ENCODE data around the gene CDC37.

DNA sequence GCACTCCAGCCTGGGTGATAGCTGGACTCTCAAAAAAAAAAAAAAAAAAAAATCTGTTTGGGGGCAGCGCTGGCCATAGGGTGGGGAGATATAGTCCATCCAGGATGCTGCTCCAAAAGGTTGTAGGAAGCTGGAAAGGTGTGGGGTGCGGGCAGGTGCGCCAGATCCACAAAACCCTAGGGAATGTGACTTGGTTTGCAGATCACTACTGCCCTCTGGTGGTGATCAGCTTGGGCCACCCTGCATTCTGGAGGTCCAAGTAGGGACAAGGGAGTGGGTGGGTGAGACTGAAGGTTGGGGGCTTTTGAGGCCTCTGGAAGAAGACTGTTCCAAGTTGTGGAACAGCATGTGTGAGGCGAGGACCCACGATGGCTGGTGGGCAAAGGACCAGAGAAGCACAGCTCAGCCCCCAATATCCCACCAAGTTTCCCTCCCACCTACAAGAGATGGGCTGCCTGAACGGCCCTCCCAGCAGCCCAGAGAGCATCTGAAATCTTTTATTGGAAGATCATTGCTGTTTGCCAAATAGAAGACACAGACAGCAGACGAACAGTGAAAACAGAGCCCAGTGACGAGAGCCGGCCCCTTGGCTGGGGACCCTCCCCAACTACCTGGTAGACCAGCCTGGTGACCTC, 12.6 kb downstream of the CDC37 start:
- TF ChIP-seq, protein P1, sequence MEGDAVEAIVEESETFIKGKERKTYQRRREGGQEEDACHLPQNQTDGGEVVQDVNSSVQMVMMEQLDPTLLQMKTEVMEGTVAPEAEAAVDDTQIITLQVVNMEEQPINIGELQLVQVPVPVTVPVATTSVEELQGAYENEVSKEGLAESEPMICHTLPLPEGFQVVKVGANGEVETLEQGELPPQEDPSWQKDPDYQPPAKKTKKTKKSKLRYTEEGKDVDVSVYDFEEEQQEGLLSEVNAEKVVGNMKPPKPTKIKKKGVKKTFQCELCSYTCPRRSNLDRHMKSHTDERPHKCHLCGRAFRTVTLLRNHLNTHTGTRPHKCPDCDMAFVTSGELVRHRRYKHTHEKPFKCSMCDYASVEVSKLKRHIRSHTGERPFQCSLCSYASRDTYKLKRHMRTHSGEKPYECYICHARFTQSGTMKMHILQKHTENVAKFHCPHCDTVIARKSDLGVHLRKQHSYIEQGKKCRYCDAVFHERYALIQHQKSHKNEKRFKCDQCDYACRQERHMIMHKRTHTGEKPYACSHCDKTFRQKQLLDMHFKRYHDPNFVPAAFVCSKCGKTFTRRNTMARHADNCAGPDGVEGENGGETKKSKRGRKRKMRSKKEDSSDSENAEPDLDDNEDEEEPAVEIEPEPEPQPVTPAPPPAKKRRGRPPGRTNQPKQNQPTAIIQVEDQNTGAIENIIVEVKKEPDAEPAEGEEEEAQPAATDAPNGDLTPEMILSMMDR (conservative IDR thresholded peaks at IDR 0.05; ENCODE audit: low read depth in 2 of 2): peak; percentile 91 to 93
- TF ChIP-seq EZH2 (IDR thresholded peaks at IDR 0.05; ENCODE audit: low read depth, unreplicated experiment): no peak
- no peak for TF ChIP-seq POLR2AphosphoS5 (IDR thresholded peaks at IDR 0.05; ENCODE audit: low read depth)
- no peak for TF ChIP-seq CREB1 (CRISPR knock-in tag; IDR thresholded peaks at IDR 0.05; ENCODE audit: low read depth)
- TF ChIP-seq, protein P2, sequence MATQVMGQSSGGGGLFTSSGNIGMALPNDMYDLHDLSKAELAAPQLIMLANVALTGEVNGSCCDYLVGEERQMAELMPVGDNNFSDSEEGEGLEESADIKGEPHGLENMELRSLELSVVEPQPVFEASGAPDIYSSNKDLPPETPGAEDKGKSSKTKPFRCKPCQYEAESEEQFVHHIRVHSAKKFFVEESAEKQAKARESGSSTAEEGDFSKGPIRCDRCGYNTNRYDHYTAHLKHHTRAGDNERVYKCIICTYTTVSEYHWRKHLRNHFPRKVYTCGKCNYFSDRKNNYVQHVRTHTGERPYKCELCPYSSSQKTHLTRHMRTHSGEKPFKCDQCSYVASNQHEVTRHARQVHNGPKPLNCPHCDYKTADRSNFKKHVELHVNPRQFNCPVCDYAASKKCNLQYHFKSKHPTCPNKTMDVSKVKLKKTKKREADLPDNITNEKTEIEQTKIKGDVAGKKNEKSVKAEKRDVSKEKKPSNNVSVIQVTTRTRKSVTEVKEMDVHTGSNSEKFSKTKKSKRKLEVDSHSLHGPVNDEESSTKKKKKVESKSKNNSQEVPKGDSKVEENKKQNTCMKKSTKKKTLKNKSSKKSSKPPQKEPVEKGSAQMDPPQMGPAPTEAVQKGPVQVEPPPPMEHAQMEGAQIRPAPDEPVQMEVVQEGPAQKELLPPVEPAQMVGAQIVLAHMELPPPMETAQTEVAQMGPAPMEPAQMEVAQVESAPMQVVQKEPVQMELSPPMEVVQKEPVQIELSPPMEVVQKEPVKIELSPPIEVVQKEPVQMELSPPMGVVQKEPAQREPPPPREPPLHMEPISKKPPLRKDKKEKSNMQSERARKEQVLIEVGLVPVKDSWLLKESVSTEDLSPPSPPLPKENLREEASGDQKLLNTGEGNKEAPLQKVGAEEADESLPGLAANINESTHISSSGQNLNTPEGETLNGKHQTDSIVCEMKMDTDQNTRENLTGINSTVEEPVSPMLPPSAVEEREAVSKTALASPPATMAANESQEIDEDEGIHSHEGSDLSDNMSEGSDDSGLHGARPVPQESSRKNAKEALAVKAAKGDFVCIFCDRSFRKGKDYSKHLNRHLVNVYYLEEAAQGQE (IDR thresholded peaks at IDR 0.05; ENCODE audit: unreplicated experiment): no peak
- TF ChIP-seq EZH2phosphoT487 (IDR thresholded peaks at IDR 0.05; ENCODE audit: unreplicated experiment): no peak
- no peak for TF ChIP-seq ZNF114 (CRISPR knock-in tag; IDR thresholded peaks at IDR 0.05)
- no peak for TF ChIP-seq STAT1 (IDR thresholded peaks at IDR 0.05; ENCODE audit: unreplicated experiment)
- TF ChIP-seq JUNB (IDR thresholded peaks at IDR 0.05; ENCODE audit: unreplicated experiment): no peak
- TF ChIP-seq, protein P3, sequence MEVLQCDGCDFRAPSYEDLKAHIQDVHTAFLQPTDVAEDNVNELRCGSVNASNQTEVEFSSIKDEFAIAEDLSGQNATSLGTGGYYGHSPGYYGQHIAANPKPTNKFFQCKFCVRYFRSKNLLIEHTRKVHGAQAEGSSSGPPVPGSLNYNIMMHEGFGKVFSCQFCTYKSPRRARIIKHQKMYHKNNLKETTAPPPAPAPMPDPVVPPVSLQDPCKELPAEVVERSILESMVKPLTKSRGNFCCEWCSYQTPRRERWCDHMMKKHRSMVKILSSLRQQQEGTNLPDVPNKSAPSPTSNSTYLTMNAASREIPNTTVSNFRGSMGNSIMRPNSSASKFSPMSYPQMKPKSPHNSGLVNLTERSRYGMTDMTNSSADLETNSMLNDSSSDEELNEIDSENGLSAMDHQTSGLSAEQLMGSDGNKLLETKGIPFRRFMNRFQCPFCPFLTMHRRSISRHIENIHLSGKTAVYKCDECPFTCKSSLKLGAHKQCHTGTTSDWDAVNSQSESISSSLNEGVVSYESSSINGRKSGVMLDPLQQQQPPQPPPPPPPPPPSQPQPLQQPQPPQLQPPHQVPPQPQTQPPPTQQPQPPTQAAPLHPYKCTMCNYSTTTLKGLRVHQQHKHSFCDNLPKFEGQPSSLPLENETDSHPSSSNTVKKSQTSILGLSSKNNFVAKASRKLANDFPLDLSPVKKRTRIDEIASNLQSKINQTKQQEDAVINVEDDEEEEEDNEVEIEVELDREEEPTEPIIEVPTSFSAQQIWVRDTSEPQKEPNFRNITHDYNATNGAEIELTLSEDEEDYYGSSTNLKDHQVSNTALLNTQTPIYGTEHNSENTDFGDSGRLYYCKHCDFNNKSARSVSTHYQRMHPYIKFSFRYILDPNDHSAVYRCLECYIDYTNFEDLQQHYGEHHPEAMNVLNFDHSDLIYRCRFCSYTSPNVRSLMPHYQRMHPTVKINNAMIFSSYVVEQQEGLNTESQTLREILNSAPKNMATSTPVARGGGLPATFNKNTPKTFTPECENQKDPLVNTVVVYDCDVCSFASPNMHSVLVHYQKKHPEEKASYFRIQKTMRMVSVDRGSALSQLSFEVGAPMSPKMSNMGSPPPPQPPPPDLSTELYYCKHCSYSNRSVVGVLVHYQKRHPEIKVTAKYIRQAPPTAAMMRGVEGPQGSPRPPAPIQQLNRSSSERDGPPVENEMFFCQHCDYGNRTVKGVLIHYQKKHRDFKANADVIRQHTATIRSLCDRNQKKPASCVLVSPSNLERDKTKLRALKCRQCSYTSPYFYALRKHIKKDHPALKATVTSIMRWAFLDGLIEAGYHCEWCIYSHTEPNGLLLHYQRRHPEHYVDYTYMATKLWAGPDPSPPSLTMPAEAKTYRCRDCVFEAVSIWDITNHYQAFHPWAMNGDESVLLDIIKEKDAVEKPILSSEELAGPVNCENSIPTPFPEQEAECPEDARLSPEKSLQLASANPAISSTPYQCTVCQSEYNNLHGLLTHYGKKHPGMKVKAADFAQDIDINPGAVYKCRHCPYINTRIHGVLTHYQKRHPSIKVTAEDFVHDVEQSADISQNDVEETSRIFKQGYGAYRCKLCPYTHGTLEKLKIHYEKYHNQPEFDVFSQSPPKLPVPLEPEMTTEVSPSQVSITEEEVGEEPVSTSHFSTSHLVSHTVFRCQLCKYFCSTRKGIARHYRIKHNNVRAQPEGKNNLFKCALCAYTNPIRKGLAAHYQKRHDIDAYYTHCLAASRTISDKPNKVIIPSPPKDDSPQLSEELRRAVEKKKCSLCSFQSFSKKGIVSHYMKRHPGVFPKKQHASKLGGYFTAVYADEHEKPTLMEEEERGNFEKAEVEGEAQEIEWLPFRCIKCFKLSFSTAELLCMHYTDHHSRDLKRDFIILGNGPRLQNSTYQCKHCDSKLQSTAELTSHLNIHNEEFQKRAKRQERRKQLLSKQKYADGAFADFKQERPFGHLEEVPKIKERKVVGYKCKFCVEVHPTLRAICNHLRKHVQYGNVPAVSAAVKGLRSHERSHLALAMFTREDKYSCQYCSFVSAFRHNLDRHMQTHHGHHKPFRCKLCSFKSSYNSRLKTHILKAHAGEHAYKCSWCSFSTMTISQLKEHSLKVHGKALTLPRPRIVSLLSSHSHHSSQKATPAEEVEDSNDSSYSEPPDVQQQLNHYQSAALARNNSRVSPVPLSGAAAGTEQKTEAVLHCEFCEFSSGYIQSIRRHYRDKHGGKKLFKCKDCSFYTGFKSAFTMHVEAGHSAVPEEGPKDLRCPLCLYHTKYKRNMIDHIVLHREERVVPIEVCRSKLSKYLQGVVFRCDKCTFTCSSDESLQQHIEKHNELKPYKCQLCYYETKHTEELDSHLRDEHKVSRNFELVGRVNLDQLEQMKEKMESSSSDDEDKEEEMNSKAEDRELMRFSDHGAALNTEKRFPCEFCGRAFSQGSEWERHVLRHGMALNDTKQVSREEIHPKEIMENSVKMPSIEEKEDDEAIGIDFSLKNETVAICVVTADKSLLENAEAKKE (CRISPR knock-in tag; IDR thresholded peaks at IDR 0.05): no peak
- TF ChIP-seq ZNF331 (CRISPR knock-in tag; IDR thresholded peaks at IDR 0.05; ENCODE audit: low read depth): no peak
